Suppressor macrophage treated with lipopolysaccharide for 1 hour (primary cell): Measurements from ENCODE around the gene LARGE1.
A peak's percentile ranks its signal among the peaks of the same experiment; 100 is the strongest.

Experiments used
- DNase-seq, 3 donors: peaks; one replicate each; pipeline ENCODE4 v3.0.0-alpha.2; 2020 to 2022

The LARGE1 gene

GRCh38 chr22:33920197-33920540, at the start of gene LARGE1:
LARGE1 (minus strand) TSS chr22:33920476.
- DNase-seq: peak in 2 of 3 donors; percentile 18 to 52

GRCh38 chr22:33969045-33969444, 48.8 kb upstream of the LARGE1 start:
- DNase-seq: no peak

GRCh38 chr22:33964121-33964520, 43.8 kb upstream of the LARGE1 start:
- DNase-seq: no peak

GRCh38 chr22:33962409-33962808, 42.1 kb upstream of the LARGE1 start:
- DNase-seq: no peak

GRCh38 chr22:33958741-33959140, 38.5 kb upstream of the LARGE1 start:
- DNase-seq: no peak

- DNase-seq: no peak
Measured at GRCh38 chr22:33957086-33957485, 36.8 kb upstream of the LARGE1 start.

- DNase-seq: no peak
Measured at GRCh38 chr22:33952776-33953175, 32.5 kb upstream of the LARGE1 start.

- no peak for DNase-seq
Measured at GRCh38 chr22:33940741-33941140, 20.5 kb upstream of the LARGE1 start.

- no peak for DNase-seq
Measured at GRCh38 chr22:33932997-33933396, 12.7 kb upstream of the LARGE1 start.

- DNase-seq: no peak
Measured at GRCh38 chr22:33931406-33931805, 11.1 kb upstream of the LARGE1 start.

- no peak for DNase-seq
Measured at GRCh38 chr22:33927752-33928151, 7.5 kb upstream of the LARGE1 start.

- DNase-seq: no peak
Measured at GRCh38 chr22:33925194-33925593, 4.9 kb upstream of the LARGE1 start.

GRCh38 chr22:33923660-33924246, 3.5 kb upstream of the LARGE1 start:
- DNase-seq: peak; percentile 62 to 79 (median 72)

GRCh38 chr22:33923033-33923432, 2.8 kb upstream of the LARGE1 start:
- DNase-seq: no peak

GRCh38 chr22:33922349-33922681, 2.0 kb upstream of the LARGE1 start:
- DNase-seq: peak in 1 of 3 donors; percentile 7

- DNase-seq: peak in 1 of 3 donors; percentile 25
Measured at GRCh38 chr22:33921525-33922348, 1.5 kb upstream of the LARGE1 start.

- DNase-seq: peak; percentile 96 to 98 (median 97)
Measured at GRCh38 chr22:33920927-33921524, 750 bp upstream of the LARGE1 start.

- peak in 2 of 3 donors; percentile 9 to 36 for DNase-seq
Measured at GRCh38 chr22:33919391-33920196, 682 bp downstream of the LARGE1 start.

- no peak for DNase-seq
Measured at GRCh38 chr22:33918676-33919365, 1.5 kb downstream of the LARGE1 start.

- DNase-seq: no peak
Measured at GRCh38 chr22:33917744-33918406, 2.4 kb downstream of the LARGE1 start.

GRCh38 chr22:33914699-33915098, 5.6 kb downstream of the LARGE1 start:
- no peak for DNase-seq

- no peak for DNase-seq
Measured at GRCh38 chr22:33914131-33914530, 6.1 kb downstream of the LARGE1 start.
